RWPE1 (cell line): ENCODE measurements around the gene ASRGL1.

ENCODE experiments used
- CTCF ChIA-PET: fragments of 350-600 bp; sonication (Branson Sonifier 250); formaldehyde crosslinking; extraction: SDS; loops from one replicate; lab custom pipeline; 2021; lab: Yijun Ruan, JAX
- POLR2A ChIA-PET: fragments of 400-600 bp; formaldehyde crosslinking; extraction: SDS; loops from one replicate; lab custom pipeline; 2020; ENCODE audit warnings: antibody characterized with exemption; ENCODE audit not compliant: low non-redundant PET; lab: Yijun Ruan, JAX
- DNase-seq: peaks from one replicate; pipeline ENCODE4 v3.0.0; 2012; ENCODE audit warnings: low spot score
- H3K27ac ChIP-seq: fragments of 450-650 bp; 2 replicates; pipeline ENCODE4 v1.5.1; 2017
- TF ChIP-seq, protein P1 (sequence below): fragments of 450-650 bp; conservative IDR thresholded peaks from 2 replicates; pipeline ENCODE4 v1.5.1; 2017; ENCODE audit warnings: low read depth, mild to moderate bottlenecking

ASRGL1 gene

DNA sequence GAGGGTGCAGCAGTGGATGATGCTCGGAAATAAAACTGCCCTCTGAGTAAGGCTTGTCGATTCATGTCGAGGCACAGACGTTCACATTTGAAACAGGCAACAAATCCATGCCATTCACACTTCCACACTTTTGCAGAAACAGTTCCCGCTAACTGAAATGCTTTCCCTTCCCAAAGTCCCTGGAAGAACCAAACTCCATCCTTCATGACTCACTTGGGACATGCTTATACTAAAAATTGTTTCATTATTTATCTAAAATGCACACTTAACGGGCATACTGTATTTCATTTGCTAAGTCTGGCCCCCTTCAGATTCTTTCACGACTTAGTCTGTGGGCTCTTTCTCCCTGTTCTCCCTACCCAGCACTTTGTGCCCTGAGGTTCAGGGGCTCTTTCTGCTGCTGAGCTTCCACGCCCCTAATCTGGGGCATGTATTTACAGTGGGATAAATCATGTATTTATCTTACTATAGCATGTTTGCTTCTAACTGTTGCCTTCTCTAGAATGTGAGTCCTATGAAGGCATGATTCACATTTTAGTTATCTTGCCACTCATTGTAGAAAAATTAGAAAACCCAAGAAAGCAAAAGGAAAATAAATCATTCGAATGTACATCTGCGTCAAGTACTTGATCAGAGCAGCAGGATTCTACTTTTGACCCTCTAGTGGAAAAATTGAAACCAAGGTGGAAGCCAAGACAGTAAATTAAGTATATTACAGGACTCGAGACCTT lies 94.1 kb downstream of the ASRGL1 start:
- peak overlapping the region; percentile 29; the same call in 1 of the 2 replicates for H3K27ac ChIP-seq
- TF ChIP-seq, protein P1, sequence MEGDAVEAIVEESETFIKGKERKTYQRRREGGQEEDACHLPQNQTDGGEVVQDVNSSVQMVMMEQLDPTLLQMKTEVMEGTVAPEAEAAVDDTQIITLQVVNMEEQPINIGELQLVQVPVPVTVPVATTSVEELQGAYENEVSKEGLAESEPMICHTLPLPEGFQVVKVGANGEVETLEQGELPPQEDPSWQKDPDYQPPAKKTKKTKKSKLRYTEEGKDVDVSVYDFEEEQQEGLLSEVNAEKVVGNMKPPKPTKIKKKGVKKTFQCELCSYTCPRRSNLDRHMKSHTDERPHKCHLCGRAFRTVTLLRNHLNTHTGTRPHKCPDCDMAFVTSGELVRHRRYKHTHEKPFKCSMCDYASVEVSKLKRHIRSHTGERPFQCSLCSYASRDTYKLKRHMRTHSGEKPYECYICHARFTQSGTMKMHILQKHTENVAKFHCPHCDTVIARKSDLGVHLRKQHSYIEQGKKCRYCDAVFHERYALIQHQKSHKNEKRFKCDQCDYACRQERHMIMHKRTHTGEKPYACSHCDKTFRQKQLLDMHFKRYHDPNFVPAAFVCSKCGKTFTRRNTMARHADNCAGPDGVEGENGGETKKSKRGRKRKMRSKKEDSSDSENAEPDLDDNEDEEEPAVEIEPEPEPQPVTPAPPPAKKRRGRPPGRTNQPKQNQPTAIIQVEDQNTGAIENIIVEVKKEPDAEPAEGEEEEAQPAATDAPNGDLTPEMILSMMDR: no peak
- POLR2A ChIA-PET: no interaction called here
- DNase-seq: no peak
- CTCF ChIA-PET: interaction anchor here (0.9 kb wide), 1 partner anchor 112 kb away, joined by 4 read pairs; no protein-coding TSS in a partner anchor

DNA sequence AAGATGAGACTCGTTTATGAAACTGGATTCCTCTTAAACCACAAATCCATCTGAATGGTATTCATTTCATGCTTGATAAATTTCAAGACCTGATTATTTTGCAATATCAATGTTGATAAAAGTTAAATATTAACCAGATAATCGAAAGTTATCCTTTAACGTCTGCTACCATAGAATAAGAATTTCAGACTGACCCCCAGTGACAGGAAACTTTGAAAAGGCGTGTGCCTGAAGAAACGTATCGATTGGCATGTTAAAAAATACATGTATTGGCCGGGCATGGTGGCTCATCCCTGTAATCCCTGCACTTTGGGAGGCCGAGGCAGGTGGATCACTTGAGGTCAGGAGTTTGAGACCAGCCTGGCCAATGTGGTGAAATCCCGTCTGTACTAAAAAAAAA lies 95.4 kb downstream of the ASRGL1 start:
- ChIA-PET CTCF (no interaction called here), POLR2A (no interaction called here)
- TF ChIP-seq, protein P1: no peak
- DNase-seq: no peak
- H3K27ac ChIP-seq: no peak overlapping the region

DNA sequence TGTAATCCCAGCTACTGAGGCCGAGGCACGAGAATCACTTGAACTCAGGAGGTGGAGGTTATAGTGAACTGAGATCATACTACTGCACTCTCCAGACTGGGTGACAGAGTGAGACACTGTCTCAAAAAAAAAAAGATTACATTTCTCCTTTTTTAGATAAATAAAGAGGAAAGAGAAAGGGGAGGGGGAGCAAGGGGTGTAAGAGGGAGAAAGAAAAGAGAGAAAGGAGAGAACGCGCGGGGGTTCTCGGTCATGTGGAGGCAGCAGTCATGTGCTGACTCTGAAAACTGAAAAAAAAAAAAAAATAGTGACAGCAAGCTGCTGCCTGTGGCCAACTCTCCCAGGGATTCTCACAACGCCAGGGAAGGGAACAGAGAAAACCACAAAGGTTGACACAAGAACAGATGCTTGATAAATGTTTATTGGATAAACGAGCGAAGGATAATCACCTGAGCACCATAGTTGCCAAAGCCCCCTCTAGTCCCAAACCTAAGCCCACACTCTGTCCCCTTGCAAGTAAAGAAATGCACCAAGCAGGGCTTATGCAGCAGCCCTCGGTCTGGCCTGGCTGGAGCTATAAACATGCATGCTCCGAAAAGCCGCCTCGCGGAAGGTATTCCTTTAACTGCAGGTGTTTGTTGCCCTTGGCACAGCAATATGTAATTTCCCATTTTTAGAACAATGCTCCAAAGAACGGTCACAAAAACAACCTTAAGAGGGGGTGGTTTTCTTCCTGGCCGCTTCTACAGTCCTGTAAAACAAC lies 96.1 kb downstream of the ASRGL1 start:
- TF ChIP-seq, protein P1: no peak
- no peak overlapping the region for H3K27ac ChIP-seq
- no peak for DNase-seq
- POLR2A ChIA-PET: no interaction called here
- CTCF ChIA-PET: no interaction called here

DNA sequence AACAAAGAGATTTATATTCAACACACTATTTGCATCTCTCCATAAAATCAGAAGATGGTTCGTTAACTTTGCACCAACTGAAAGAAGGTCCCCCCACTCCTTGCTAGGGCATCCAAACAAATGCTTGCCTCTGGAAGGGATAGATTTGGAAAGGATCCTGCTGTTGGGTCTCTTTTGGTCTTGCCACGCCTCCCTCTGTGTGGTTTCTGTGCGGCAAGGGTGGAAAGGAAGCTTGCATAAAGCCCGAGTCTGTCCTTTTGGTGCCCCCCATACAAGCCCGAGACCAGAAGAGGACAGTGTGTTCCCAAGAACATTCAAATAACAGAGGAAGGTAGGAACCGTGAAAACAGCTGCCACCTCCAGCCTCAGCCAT lies 96.6 kb downstream of the ASRGL1 start:
- CTCF ChIA-PET: no interaction called here

DNA sequence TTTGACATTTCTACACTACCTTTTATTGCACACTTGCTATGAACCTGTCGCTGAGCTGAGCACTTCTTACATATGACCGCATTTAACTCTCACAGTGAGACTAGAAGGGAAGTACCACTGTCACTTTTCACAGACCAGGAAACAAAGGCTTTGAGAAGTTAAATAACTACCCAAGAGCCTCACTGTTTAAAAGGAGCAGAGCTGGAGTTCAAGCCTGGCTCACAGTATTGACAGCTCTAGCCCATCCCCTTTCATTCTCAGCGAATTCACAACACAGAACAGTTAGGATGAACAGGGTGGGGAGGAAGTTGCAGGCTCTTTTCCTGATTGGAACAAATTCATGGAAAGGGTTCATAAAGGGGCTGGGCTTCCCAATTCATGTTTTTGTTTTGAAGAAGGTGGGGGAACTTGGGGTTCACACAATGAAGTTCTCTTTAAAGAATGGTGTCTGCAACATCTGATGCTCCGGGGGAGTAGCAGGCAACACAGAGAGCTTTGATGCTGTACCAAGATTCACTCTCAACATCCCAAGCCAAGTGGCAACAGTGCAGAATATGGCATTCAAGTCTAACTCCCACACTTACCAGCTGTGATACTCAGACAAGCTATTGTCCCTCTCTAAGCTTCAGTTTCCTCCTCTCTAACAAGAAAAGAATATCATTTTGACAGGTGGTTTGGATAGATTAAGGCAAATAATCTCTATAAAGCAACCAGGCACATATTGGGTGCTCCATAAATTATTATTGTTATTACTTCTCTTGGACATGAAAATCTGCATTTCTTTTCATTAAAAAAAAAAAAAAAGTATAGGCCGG lies 98.8 kb downstream of the ASRGL1 start:
- ChIA-PET CTCF (interaction anchor here (1.4 kb wide), 1 partner anchor 12 kb away, joined by 5 read pairs; no protein-coding TSS in a partner anchor), POLR2A (no interaction called here)
- H3K27ac ChIP-seq: no peak overlapping the region
- DNase-seq: no peak
- TF ChIP-seq, protein P1: no peak

More for the DNA sequence above, 96.6 kb downstream of the ASRGL1 start:
- no peak for DNase-seq
- POLR2A ChIA-PET: no interaction called here
- no peak overlapping the region for H3K27ac ChIP-seq
- TF ChIP-seq, protein P1: no peak

DNA sequence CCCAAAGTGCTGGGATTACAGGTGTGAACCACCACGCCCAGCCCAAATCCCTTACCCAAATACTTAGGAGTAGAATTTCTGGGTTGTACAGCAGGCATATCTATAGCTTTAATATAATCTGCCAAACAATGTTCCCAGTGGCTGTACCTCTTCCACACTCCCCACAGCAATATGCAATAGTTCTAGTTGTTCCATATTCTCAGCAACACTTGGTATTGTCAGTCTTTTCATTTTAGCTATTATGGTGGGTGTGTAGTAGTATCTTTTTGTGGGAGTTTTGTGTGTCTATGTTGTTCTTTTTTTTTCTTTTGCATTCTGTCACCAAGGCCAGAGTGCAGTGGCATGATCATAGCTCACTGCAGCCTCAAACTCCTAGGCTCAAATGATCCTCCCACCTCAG lies 100.4 kb downstream of the ASRGL1 start:
- CTCF ChIA-PET: interaction anchor here (0.6 kb wide), 2 partner anchors 18 to 118 kb away, joined by 3 read pairs; no protein-coding TSS in a partner anchor
- TF ChIP-seq, protein P1: no peak
- H3K27ac ChIP-seq: no peak overlapping the region
- no peak for DNase-seq
- POLR2A ChIA-PET: no interaction called here
